IMR-90 (cell line): ENCODE results near the gene NEURL1B. TPM values are rescaled to one million over a fixed set of nuclear protein-coding genes. Genes with fewer than 3 reads are reported as not detected.

ENCODE experiments used
- ATAC-seq: fragments of 200-7000 bp; cut with Tn5 transposase; 2 replicates; pipeline ENCODE4 v1.9.1; 2020; ENCODE audit warnings: low read depth, mild to moderate bottlenecking, moderate library complexity
- BruUV-seq: library from RNA; stranded (reverse); fragments of 400-500 nt; replicated peaks from 2 replicates; lab custom pipeline; 2021; lab: Mats Ljungman, UMichigan
- CTCF ChIA-PET: fragments of 300-600 bp; formaldehyde crosslinking; extraction: SDS; loops from one replicate; lab custom pipeline; 2021; ENCODE audit warnings: antibody characterized with exemption; lab: Yijun Ruan, JAX
- POLR2A ChIA-PET: fragments of 300-600 bp; sonication (Branson Sonifier 250); formaldehyde crosslinking; loops from one replicate; lab custom pipeline; 2022; ENCODE audit warnings: antibody characterized with exemption; ENCODE audit not compliant: unreplicated experiment; lab: Charles Lee
- DNase-seq: peaks from one replicate; pipeline ENCODE4 v3.0.0; 2013
- H2AFZ ChIP-seq: replicated peaks from 2 replicates; pipeline ENCODE3; 2013; ENCODE audit warnings: low read length, mild to moderate bottlenecking; ENCODE audit not compliant: poor library complexity
- H2AK5ac ChIP-seq: 2 replicates; pipeline ENCODE4 v1.6.1; 2013; ENCODE audit warnings: low read depth, low read length, inconsistent platforms
- H2AK9ac ChIP-seq: replicated peaks from 2 replicates; pipeline ENCODE3; 2013; ENCODE audit warnings: mild to moderate bottlenecking, low read depth, low read length, moderate library complexity; ENCODE audit not compliant: poor library complexity
- H2BK120ac ChIP-seq: 2 replicates; pipeline ENCODE4 v1.6.1; 2013; ENCODE audit warnings: low read depth, low read length, inconsistent platforms
- H2BK15ac ChIP-seq: 3 replicates; pipeline ENCODE4 v1.6.1; 2013; ENCODE audit warnings: low read depth, low read length, inconsistent platforms
- H2BK20ac ChIP-seq: 2 replicates; pipeline ENCODE4 v1.6.1; 2013; ENCODE audit warnings: low read depth, mild to moderate bottlenecking, inconsistent platforms, low read length, moderate library complexity
- H2BK5ac ChIP-seq: 2 replicates; pipeline ENCODE4 v1.6.1; 2013; ENCODE audit warnings: mild to moderate bottlenecking, low read depth, low read length, inconsistent platforms; ENCODE audit not compliant: poor library complexity, severe bottlenecking
- H3K14ac ChIP-seq: replicated peaks from 2 replicates; pipeline ENCODE4 v1.6.1; 2013; ENCODE audit warnings: low read depth, low read length, inconsistent platforms
- H3K18ac ChIP-seq: 2 replicates; pipeline ENCODE4 v1.6.1; 2013; ENCODE audit warnings: low read depth, low read length, control low read depth
- H3K23ac ChIP-seq: 2 replicates; pipeline ENCODE4 v1.6.1; 2013; ENCODE audit warnings: low read depth, low read length, inconsistent platforms
- H3K27ac ChIP-seq: 2 replicates; pipeline ENCODE4 v1.5.1; 2013; ENCODE audit warnings: mild to moderate bottlenecking, control low read depth, low read length; ENCODE audit not compliant: insufficient read depth
- H3K27me3 ChIP-seq: 2 replicates; pipeline ENCODE4 v1.6.1; 2013; ENCODE audit warnings: low read length; ENCODE audit not compliant: control insufficient read depth, insufficient read depth
- H3K36me3 ChIP-seq: 2 replicates; pipeline ENCODE4 v1.6.1; 2013; ENCODE audit warnings: low read length, mixed read lengths; ENCODE audit not compliant: control insufficient read depth, insufficient read depth
- H3K4ac ChIP-seq: 2 replicates; pipeline ENCODE4 v1.6.1; 2013; ENCODE audit warnings: low read depth, low read length, inconsistent platforms
- H3K4me1 ChIP-seq: 2 replicates; pipeline ENCODE4 v1.6.1; 2013; ENCODE audit warnings: low read length, mixed read lengths; ENCODE audit not compliant: control insufficient read depth, insufficient read depth
- H3K4me2 ChIP-seq: 2 replicates; pipeline ENCODE4 v1.6.1; 2013; ENCODE audit warnings: low read depth, mild to moderate bottlenecking, control low read depth, low read length, moderate library complexity
- H3K4me3 ChIP-seq: 2 replicates; pipeline ENCODE4 v1.5.1; 2013; ENCODE audit warnings: low read depth, mild to moderate bottlenecking, control low read depth, low read length, moderate library complexity; ENCODE audit not compliant: insufficient read depth
- H3K56ac ChIP-seq: 2 replicates; pipeline ENCODE4 v1.6.1; 2013; ENCODE audit warnings: low read length, inconsistent platforms; ENCODE audit not compliant: insufficient read depth; ENCODE audit errors: extremely low read depth
- H3K79me1 ChIP-seq, 2 experiments: 2 replicates each; pipeline ENCODE4 v1.6.1; 2013; ENCODE audit warnings: low read length in 2 of 2, inconsistent platforms in 1 of 2, low read depth in 1 of 2
- H3K9ac ChIP-seq: 2 replicates; pipeline ENCODE4 v1.6.1; 2013; ENCODE audit warnings: low read depth, low read length, control low read depth
- H3K9me1 ChIP-seq: 2 replicates; pipeline ENCODE4 v1.6.1; 2013; ENCODE audit warnings: low read length, inconsistent platforms; ENCODE audit not compliant: insufficient read depth
- H3K9me3 ChIP-seq: 2 replicates; pipeline ENCODE4 v1.6.1; 2013; ENCODE audit warnings: low read length; ENCODE audit not compliant: control insufficient read depth, insufficient read depth
- H4K20me1 ChIP-seq: 2 replicates; pipeline ENCODE4 v1.6.1; 2013; ENCODE audit warnings: low read length, inconsistent platforms; ENCODE audit not compliant: insufficient read depth
- H4K5ac ChIP-seq: 2 replicates; pipeline ENCODE4 v1.6.1; 2013; ENCODE audit warnings: mild to moderate bottlenecking, low read depth, low read length, control low read depth
- H4K8ac ChIP-seq, 2 experiments: 2 replicates each; pipeline ENCODE4 v1.6.1; 2013; ENCODE audit warnings: low read depth in 2 of 2, low read length in 2 of 2, control low read depth in 1 of 2, inconsistent platforms in 1 of 2
- H4K91ac ChIP-seq: 2 replicates; pipeline ENCODE4 v1.6.1; 2013; ENCODE audit warnings: low read depth, low read length, inconsistent platforms; ENCODE audit not compliant: insufficient read depth
- MAZ ChIP-seq: IDR thresholded peaks from 2 replicates; pipeline ENCODE4 v1.6.1; 2012; ENCODE audit warnings: low read depth, mild to moderate bottlenecking, low read length, improper control_type of control experiment, moderate library complexity, borderline replicate concordance
- POLR2A ChIP-seq: IDR thresholded peaks from 2 replicates; pipeline ENCODE4 v1.6.1; 2012; ENCODE audit warnings: mild to moderate bottlenecking, low read depth, low read length
- RCOR1 ChIP-seq: IDR thresholded peaks from 2 replicates; pipeline ENCODE4 v1.6.1; 2012; ENCODE audit warnings: mild to moderate bottlenecking, low read length, improper control_type of control experiment; ENCODE audit not compliant: insufficient replicate concordance
- SMC3 ChIP-seq: fragments of 150-350 bp; IDR thresholded peaks from 2 replicates; pipeline ENCODE4 v1.6.1; 2016; ENCODE audit warnings: low read depth, mild to moderate bottlenecking, antibody characterized with exemption, low read length, moderate library complexity
- WGBS, 2 experiments: methylation state at CpG; one replicate each; pipeline versions ENCODE4 v1.1.5 to v1.1.7; 2013; ENCODE audit warnings: missing lambda C conversion rate in 2 of 2; ENCODE audit not compliant: insufficient read length in 1 of 2; ENCODE audit errors: extremely low coverage in 2 of 2; 5-methylcytosine and 5-hydroxymethylcytosine counted together
- dilution Hi-C: fragments of 300-500 bp; cut with HindIII; formaldehyde crosslinking; loops from one replicate; pipeline ENCODE4 v1.14.3; 2018; ENCODE audit warnings: low sequenced_read_pairs; ENCODE audit not compliant: unreplicated experiment
- in situ Hi-C: fragments of 300-500 bp; cut with MboI; formaldehyde crosslinking; loops from 3 replicates; pipeline ENCODE4 v1.14.3; 2019; ENCODE audit warnings: low sequenced_read_pairs, inconsistent platforms, mixed read lengths
- intact Hi-C: fragments of 100-400 bp; cut with micrococcal nuclease; formaldehyde crosslinking; loops from 2 replicates; pipeline ENCODE4 v1.10.0; 2022
- polyA plus RNA-seq, 3 experiments: library from polyadenylated mRNA; depleted of rRNA; stranded (reverse); fragments of >200 nt; gene quantifications; 2 replicates each; pipeline ENCODE4 v1.2.3, GENCODE V29; 2012; ENCODE audit warnings: low replicate concordance in 1 of 3
- total RNA-seq: library from RNA; depleted of rRNA; stranded (reverse); fragments of >200 nt; gene quantifications from 2 replicates; pipeline ENCODE4 v1.2.3, GENCODE V29; 2012

Gene NEURL1B
- total and polyA plus RNA-seq, 2 of the 4 experiments (the other 2 are of a cell fraction) = 1.8 to 2.8 TPM

DNA sequence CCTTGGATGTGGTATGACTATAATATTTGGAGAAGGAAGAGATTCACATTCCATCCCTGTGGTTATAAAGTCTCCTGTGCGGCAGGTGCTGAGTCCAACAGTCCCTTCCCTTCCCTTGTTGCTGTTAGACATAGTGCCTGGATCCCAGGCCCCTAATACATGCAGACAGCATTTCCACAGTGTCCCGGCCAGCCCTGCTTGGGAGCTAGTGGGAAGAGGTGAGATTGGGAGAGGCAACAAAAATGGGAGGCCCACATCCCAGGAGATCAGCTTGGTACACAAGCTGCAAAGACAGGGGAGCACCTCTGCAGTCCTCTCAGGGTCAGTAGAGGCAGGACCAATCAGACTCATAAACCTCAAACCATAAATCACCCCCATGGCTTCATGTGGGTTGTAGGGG lies 3.3 kb upstream of the NEURL1B start:
- ChIA-PET CTCF (no interaction called here), POLR2A (no interaction called here)
- Histone ChIP-seq H2AK9ac (no peak overlapping the region), H2AK5ac (no peak overlapping the region), H4K20me1 (no peaks in the 10 kb centered on the region), H3K4ac (no peak overlapping the region), H4K5ac (no peak overlapping the region), H3K9me1 (peaks cover 3% of the 10 kb centered on the region; the same call in 1 of the 2 replicates), H2AFZ (no peak overlapping the region), H3K27ac (no peak overlapping the region), H3K9ac (no peak overlapping the region), H3K56ac (no peak overlapping the region), H4K8ac (no peak overlapping the region), H3K9me3 (no peaks in the 10 kb centered on the region), H3K79me1 (peaks cover 8 to 15% of the 10 kb centered on the region in 2 experiments; a peak in 3 of 4 replicates), H3K27me3 (peaks cover 22% of the 10 kb centered on the region), H3K4me1 (peaks cover 5% of the 10 kb centered on the region; the same call in 1 of the 2 replicates), H2BK5ac (no peak overlapping the region), H2BK20ac (no peak overlapping the region), H3K14ac (no peak overlapping the region), H3K23ac (no peak overlapping the region), H4K91ac (no peak overlapping the region), H3K18ac (no peak overlapping the region), H2BK15ac (no peak overlapping the region; the same call in 2 of the 3 replicates), H2BK120ac (no peak overlapping the region), H3K4me3 (no peak overlapping the region), H3K36me3 (no peaks in the 10 kb centered on the region), H3K4me2 (no peak overlapping the region)
- no peak for TF ChIP-seq SMC3
- no peak for TF ChIP-seq RCOR1
- no peak for TF ChIP-seq POLR2A
- TF ChIP-seq MAZ = no peak
- WGBS, 2 experiments = no CpG with 5 or more reads among the region's 2 CpGs
- in situ Hi-C loops = no loop called here
- BruUV-seq = no TSS peak
- dilution Hi-C loops = no loop called here
- DNase-seq (no peak), ATAC-seq (no peak)
- intact Hi-C loops = no loop called here
